Astrocyte (in vitro differentiated cells and primary cell): ENCODE data around the gene CCL21. TPM values are rescaled to one million over a fixed set of nuclear protein-coding genes. Genes with fewer than 3 reads are reported as not detected.

Source experiments
- DNase-seq: peaks from one replicate; pipeline ENCODE4 v3.0.0-alpha.2; 2010; ENCODE audit warnings: low read depth
- FAIRE-seq: peaks from 2 replicates; lab custom pipeline; 2011; peaks lifted over from hg19 to GRCh38; lab: Jason Lieb, UNC
- H2AFZ ChIP-seq: 2 replicates; pipeline ENCODE4 v1.6.0; 2012; ENCODE audit warnings: low read depth, low read length, inconsistent platforms
- H3K27ac ChIP-seq: 2 replicates; pipeline ENCODE4 v1.5.1; 2011; ENCODE audit warnings: low read depth, low read length, inconsistent platforms
- H3K27me3 ChIP-seq: 2 replicates; pipeline ENCODE4 v1.6.0; 2011; ENCODE audit warnings: low read length, inconsistent platforms; ENCODE audit not compliant: insufficient read depth
- H3K36me3 ChIP-seq: 2 replicates; pipeline ENCODE4 v1.5.1; 2011; ENCODE audit warnings: low read length, inconsistent platforms; ENCODE audit not compliant: insufficient read depth
- H3K4me1 ChIP-seq: 2 replicates; pipeline ENCODE4 v1.5.1; 2011; ENCODE audit warnings: low read length, inconsistent platforms; ENCODE audit not compliant: insufficient read depth
- H3K4me2 ChIP-seq: 2 replicates; pipeline ENCODE4 v1.6.0; 2012; ENCODE audit warnings: low read length, inconsistent platforms
- H3K4me3 ChIP-seq: 2 replicates; pipeline ENCODE4 v1.5.1; 2011; ENCODE audit warnings: low read depth, mild to moderate bottlenecking, low read length, inconsistent platforms; ENCODE audit not compliant: insufficient read depth
- H3K79me2 ChIP-seq: 2 replicates; pipeline ENCODE4 v1.6.0; 2012; ENCODE audit warnings: mild to moderate bottlenecking, low read length, inconsistent platforms; ENCODE audit not compliant: insufficient read depth
- H3K9ac ChIP-seq: 2 replicates; pipeline ENCODE4 v1.6.0; 2012; ENCODE audit warnings: mild to moderate bottlenecking, low read length, inconsistent platforms
- H3K9me3 ChIP-seq: 2 replicates; pipeline ENCODE4 v1.5.1; 2012; ENCODE audit warnings: low read depth, mild to moderate bottlenecking, low read length, inconsistent platforms; ENCODE audit not compliant: insufficient read depth
- H4K20me1 ChIP-seq: 2 replicates; pipeline ENCODE4 v1.6.0; 2012; ENCODE audit warnings: low read length, inconsistent platforms; ENCODE audit not compliant: insufficient read depth
- H3K27ac Mint-ChIP-seq: one replicate; pipeline ENCODE4 v1.8.0; 2021; ENCODE audit warnings: mild to moderate bottlenecking, mixed read lengths; ENCODE audit not compliant: unreplicated experiment
- H3K27me3 Mint-ChIP-seq: one replicate; pipeline ENCODE4 v1.8.0; 2021; ENCODE audit warnings: low read depth, mixed read lengths; ENCODE audit not compliant: unreplicated experiment
- H3K36me3 Mint-ChIP-seq: one replicate; pipeline ENCODE4 v1.8.0; 2021; ENCODE audit warnings: low read depth, mixed read lengths; ENCODE audit not compliant: unreplicated experiment
- H3K4me1 Mint-ChIP-seq: one replicate; pipeline ENCODE4 v1.8.0; 2021; ENCODE audit warnings: low read depth, mixed read lengths; ENCODE audit not compliant: unreplicated experiment
- H3K4me3 Mint-ChIP-seq: one replicate; pipeline ENCODE4 v1.8.0; 2021; ENCODE audit warnings: mild to moderate bottlenecking, moderate library complexity, mixed read lengths; ENCODE audit not compliant: unreplicated experiment
- H3K9me3 Mint-ChIP-seq: one replicate; pipeline ENCODE4 v1.8.0; 2021; ENCODE audit warnings: mild to moderate bottlenecking, mixed read lengths; ENCODE audit not compliant: unreplicated experiment
- EZH2 ChIP-seq: IDR thresholded peaks from 2 replicates; pipeline ENCODE4 v1.6.1; 2012; ENCODE audit warnings: mild to moderate bottlenecking, low read length, inconsistent platforms; ENCODE audit not compliant: insufficient read depth
- total RNA-seq: library from RNA; stranded (reverse); gene quantifications from 2 replicates; pipeline ENCODE4 v1.2.1, GENCODE V29; 2021
- TF ChIP-seq, protein P1 (sequence below): IDR thresholded peaks from 2 replicates; pipeline ENCODE4 v1.5.1; 2011; ENCODE audit warnings: low read depth, mild to moderate bottlenecking, inconsistent platforms, low read length, moderate library complexity; ENCODE audit not compliant: insufficient read depth

Gene CCL21
- total RNA-seq, 1 donor from 2014 or later, result not detected

DNA sequence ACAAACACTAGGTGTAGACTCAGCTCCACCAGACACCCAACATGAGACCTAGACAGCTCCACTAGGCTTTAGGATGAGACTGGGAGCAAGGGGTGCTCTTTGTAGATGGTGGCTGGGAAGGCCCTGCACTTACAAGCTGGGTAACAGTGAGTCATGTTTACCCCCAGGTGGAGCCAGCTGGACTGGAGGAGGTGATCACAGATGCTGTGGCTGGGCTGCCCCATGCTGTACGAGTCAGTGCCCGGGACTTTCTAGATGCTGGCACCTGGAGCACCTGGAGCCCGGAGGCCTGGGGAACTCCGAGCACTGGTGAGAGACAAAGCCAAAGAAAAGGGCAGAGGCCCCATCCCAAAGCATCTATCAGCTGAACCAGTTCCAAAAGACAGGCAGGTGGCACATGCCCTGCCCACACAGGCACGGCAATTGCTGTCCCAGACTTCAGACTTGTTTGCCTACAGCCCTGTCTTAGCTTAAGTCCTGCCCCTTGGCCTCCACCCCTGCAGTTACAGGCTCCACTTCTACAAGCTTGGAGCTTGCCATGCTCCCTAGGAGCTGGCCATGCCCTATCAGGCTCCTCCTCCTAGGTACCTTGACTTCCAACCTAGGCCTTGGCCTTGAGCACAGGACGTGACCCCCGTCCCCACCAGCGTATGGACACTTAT, 50.2 kb downstream of the CCL21 start:
- H3K79me2 ChIP-seq, result no peaks in the 10 kb centered on the region
- Mint-ChIP-seq H3K36me3 (peaks cover 20% of the 10 kb centered on the region), H3K4me1 (peaks cover 2% of the 10 kb centered on the region), H3K4me3 (no peak overlapping the region), H3K9me3 (no peaks in the 10 kb centered on the region), H3K27ac (no peak overlapping the region), H3K27me3 (peaks cover 5% of the 10 kb centered on the region)
- H2AFZ ChIP-seq, result no peak overlapping the region
- no peak overlapping the region for H3K9ac ChIP-seq
- no peaks in the 10 kb centered on the region for H3K27me3 ChIP-seq
- H3K9me3 ChIP-seq, result no peaks in the 10 kb centered on the region
- TF ChIP-seq EZH2, result no peak
- TF ChIP-seq, protein P1, sequence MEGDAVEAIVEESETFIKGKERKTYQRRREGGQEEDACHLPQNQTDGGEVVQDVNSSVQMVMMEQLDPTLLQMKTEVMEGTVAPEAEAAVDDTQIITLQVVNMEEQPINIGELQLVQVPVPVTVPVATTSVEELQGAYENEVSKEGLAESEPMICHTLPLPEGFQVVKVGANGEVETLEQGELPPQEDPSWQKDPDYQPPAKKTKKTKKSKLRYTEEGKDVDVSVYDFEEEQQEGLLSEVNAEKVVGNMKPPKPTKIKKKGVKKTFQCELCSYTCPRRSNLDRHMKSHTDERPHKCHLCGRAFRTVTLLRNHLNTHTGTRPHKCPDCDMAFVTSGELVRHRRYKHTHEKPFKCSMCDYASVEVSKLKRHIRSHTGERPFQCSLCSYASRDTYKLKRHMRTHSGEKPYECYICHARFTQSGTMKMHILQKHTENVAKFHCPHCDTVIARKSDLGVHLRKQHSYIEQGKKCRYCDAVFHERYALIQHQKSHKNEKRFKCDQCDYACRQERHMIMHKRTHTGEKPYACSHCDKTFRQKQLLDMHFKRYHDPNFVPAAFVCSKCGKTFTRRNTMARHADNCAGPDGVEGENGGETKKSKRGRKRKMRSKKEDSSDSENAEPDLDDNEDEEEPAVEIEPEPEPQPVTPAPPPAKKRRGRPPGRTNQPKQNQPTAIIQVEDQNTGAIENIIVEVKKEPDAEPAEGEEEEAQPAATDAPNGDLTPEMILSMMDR, result no peak
- H3K36me3 ChIP-seq, result no peaks in the 10 kb centered on the region
- DNase-seq (no peak), FAIRE-seq (no peak)
- H3K27ac ChIP-seq, result no peak overlapping the region
- H3K4me1 ChIP-seq, result peaks cover 4% of the 10 kb centered on the region
- H3K4me2 ChIP-seq, result no peak overlapping the region
- no peak overlapping the region for H3K4me3 ChIP-seq
- no peaks in the 10 kb centered on the region for H4K20me1 ChIP-seq

Other genes starting within 250 kb of the CCL21 start
- gene ENHO, start 187.1 kb downstream of the CCL21 start, total RNA-seq, result 0.55 and 1.1 TPM in 2 replicates
- gene CNTFR, start 120.4 kb downstream of the CCL21 start, total RNA-seq, result 6.6 and 7.4 TPM in 2 replicates
- gene RPP25L, start 98.0 kb downstream of the CCL21 start, total RNA-seq, result 13.9 TPM in 2 replicates
- 93.0 and 94.8 TPM in 2 replicates for gene DCTN3, start 89.6 kb downstream of the CCL21 start, total RNA-seq
- 0.16 and 0.19 TPM in 2 replicates for gene ARID3C, start 81.1 kb downstream of the CCL21 start, total RNA-seq
- 73.2 and 81.3 TPM in 2 replicates for gene SIGMAR1, start 72.3 kb downstream of the CCL21 start, total RNA-seq
- gene GALT, start 63.5 kb downstream of the CCL21 start, total RNA-seq, result 30.7 and 33.1 TPM in 2 replicates
- 22.2 and 28.0 TPM in 2 replicates for gene IL11RA, start 58.0 kb downstream of the CCL21 start, total RNA-seq
- gene CCL27, start 47.5 kb downstream of the CCL21 start, total RNA-seq, result 0.52 TPM in 1 of 2 replicates, not detected in the other
- not detected in 2 replicates for gene CCL19, start 18.9 kb downstream of the CCL21 start, total RNA-seq
- 0.07 and 0.16 TPM in 2 replicates for gene PHF24, start 248.1 kb upstream of the CCL21 start, total RNA-seq